NB4 (cell line): ENCODE results near the gene ETV3L.

Experiments used
- DNase-seq: peaks from one replicate; pipeline ENCODE4 v3.0.0; 2010; ENCODE audit warnings: low read depth
- H3K4me3 ChIP-seq: one replicate; pipeline ENCODE4 v1.5.1; 2011; ENCODE audit warnings: mild to moderate bottlenecking, low read depth, low read length, moderate library complexity
- MAX ChIP-seq: IDR thresholded peaks from 2 replicates; pipeline ENCODE4 v1.6.1; 2011; ENCODE audit warnings: low read depth, low read length
- MYC ChIP-seq: IDR thresholded peaks from 2 replicates; pipeline ENCODE4 v1.6.1; 2011; ENCODE audit warnings: low read depth, low read length
- POLR2A ChIP-seq: IDR thresholded peaks from 2 replicates; pipeline ENCODE4 v1.6.1; 2011; ENCODE audit warnings: mild to moderate bottlenecking; ENCODE audit not compliant: insufficient read length; ENCODE audit errors: extremely low read depth
- TF ChIP-seq, protein P1 (sequence below): IDR thresholded peaks from one replicate; pipeline ENCODE4 v1.5.1; 2012; ENCODE audit warnings: low read depth, low read length

ETV3L gene

DNA sequence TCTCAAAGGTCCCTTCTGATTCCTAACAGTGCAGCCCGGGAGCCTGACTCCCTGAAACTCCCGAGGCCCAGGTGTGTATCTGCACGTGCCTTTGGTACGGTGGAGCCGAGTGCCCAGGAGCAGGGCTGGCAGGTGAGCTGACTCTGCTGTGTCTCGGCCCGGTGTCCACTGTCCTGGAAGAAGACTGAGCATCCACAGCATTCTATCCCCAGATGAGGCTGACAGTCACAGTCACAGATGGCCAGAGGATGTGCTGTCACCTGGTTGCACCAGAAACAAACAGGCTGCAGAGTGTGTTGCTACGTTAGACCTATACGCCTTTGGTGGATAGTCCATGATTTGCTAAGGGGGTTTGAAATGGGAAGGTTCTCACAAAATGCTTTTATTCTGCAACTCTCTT is 9.8 kb downstream of the ETV3L start:
- no peak for DNase-seq
- H3K4me3 ChIP-seq = no peak overlapping the region
- TF ChIP-seq, protein P1, sequence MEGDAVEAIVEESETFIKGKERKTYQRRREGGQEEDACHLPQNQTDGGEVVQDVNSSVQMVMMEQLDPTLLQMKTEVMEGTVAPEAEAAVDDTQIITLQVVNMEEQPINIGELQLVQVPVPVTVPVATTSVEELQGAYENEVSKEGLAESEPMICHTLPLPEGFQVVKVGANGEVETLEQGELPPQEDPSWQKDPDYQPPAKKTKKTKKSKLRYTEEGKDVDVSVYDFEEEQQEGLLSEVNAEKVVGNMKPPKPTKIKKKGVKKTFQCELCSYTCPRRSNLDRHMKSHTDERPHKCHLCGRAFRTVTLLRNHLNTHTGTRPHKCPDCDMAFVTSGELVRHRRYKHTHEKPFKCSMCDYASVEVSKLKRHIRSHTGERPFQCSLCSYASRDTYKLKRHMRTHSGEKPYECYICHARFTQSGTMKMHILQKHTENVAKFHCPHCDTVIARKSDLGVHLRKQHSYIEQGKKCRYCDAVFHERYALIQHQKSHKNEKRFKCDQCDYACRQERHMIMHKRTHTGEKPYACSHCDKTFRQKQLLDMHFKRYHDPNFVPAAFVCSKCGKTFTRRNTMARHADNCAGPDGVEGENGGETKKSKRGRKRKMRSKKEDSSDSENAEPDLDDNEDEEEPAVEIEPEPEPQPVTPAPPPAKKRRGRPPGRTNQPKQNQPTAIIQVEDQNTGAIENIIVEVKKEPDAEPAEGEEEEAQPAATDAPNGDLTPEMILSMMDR = no peak
- TF ChIP-seq MYC = no peak
- no peak for TF ChIP-seq POLR2A
- TF ChIP-seq MAX = no peak

DNA sequence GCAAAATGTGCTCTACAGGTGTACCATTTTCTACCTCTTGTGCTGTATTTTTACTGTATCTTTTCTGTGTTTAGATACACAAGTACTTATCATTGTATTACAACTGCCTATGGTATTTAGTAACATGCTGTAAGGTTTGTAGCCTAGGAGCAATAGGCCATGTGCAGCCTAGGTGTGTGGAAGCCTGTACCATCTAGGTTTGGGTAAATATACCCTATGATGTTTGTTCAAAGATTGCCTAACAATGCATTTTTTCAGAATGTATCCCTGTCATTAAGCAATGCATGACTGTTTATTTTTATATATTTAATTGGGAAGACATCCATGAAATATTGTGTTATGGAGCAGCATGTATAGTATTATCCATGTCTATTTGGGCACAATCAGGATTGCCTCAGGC is 11.0 kb downstream of the ETV3L start:
- no peak for DNase-seq
- no peak overlapping the region for H3K4me3 ChIP-seq
- TF ChIP-seq MAX = no peak
- TF ChIP-seq, protein P1 = no peak
- no peak for TF ChIP-seq MYC
- TF ChIP-seq POLR2A = no peak

DNA sequence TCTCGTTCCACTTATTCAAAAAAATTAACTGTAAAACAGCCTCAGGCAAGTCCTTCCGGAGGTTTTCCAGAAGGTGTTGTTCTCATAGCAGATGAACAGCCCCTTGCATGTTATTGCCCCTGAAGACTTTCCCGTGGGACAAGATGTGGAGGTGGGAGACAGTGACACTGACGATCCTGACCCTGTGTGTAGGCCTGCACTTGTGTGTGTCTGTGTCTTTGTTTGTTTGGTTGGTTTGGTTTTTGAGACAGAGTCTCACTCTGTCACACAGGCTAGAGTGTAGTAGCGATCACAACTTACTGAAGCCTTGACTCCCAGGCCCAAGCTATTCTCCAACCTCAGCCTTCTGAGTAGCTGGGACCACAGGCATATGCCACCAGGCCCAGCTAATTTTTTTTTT is 12.6 kb downstream of the ETV3L start:
- no peak for DNase-seq
- TF ChIP-seq MAX = no peak
- no peak for TF ChIP-seq MYC
- no peak for TF ChIP-seq POLR2A
- TF ChIP-seq, protein P1 = no peak
- H3K4me3 ChIP-seq = no peak overlapping the region

DNA sequence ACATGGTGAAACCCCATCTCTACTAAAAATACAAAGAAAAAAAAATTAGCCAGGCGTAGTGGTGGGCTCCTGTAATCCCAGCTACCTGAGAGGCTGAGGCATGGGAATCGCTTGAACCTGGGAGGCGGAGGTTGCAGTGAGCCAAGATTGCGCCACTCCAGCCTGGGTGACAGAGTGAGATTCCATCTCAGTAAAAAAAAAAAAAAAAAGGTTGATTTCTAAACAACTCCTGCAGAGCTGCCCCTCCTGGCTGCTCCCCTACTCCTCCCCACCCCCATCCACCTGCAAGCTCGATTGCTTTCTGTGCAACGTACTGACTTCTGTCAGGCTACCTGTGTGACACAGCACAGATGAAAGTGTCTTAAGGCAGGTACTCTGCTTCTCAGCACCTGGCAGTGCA is 13.3 kb downstream of the ETV3L start:
- TF ChIP-seq MYC (no peak), POLR2A (no peak), MAX (no peak)
- TF ChIP-seq, protein P1 = no peak
- DNase-seq = no peak
- no peak overlapping the region for H3K4me3 ChIP-seq

DNA sequence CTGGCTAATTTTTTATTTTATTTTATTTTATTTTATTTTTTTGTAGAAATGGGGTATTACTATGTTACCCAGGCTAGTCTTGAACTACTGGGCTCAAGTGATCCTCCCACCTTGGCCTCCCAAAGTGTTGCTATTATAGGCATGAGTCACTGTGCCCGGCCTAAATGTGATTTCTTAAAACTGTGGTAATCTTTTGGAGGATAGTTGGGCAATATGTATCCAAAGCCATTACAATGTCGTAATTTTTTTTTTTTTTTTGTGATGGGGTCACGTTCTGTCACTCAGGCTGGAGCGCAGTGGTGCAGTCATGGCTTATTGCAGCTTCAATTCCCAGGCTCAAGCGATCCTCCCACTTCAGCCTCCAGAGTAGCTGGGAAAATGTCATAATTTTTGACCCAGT is 14.2 kb downstream of the ETV3L start:
- DNase-seq = peak; percentile 91
- TF ChIP-seq, protein P1 = no peak
- TF ChIP-seq MAX = no peak
- TF ChIP-seq MYC = no peak
- TF ChIP-seq POLR2A = no peak

DNA sequence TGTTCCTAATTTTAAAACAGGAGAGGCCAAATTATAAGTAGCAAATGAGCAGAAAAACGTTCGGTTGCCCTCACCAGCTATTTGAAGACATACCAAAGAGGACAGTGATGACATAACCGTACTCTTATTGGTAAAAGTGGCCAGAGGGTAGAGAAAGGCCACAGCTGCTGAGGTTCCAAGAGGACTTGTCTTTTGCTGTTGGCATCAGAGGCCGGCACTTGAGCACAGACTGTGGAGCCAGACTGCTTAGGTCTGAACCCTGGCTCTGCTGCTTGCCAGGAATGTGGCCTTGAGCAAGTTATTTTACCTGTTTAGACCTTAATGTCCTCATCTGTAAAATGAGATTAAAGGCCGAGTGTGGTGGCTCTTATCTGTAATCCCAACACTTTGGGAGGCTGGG is 14.9 kb downstream of the ETV3L start:
- H3K4me3 ChIP-seq = no peak overlapping the region
- TF ChIP-seq POLR2A (no peak), MYC (no peak)
- DNase-seq = no peak

More for the DNA sequence above, 14.2 kb downstream of the ETV3L start:
- H3K4me3 ChIP-seq = no peak overlapping the region
